ENCODE data around the gene ADAMTS12. TPM values are rescaled to one million over a fixed set of nuclear protein-coding genes. Genes with fewer than 3 reads are reported as not detected.

ADAMTS12 gene
- total RNA-seq, 1 donor from 2014 or later = not detected

- no peak for DNase-seq (ENCODE audit: low read depth, low spot score)
These were observed 130.7 kb downstream of the ADAMTS12 start for GRCh38 chr5:33761139-33761538.

GRCh38 chr5:33758737-33759136 is 133.1 kb downstream of the ADAMTS12 start:
- no peak for DNase-seq (ENCODE audit: low read depth, low spot score)

GRCh38 chr5:33756491-33756890 is 135.3 kb downstream of the ADAMTS12 start:
- DNase-seq (ENCODE audit: low read depth, low spot score) = no peak

- no peak for DNase-seq (ENCODE audit: low read depth, low spot score)
These were observed 136.6 kb downstream of the ADAMTS12 start for GRCh38 chr5:33755231-33755630.

GRCh38 chr5:33753704-33754103 is 138.1 kb downstream of the ADAMTS12 start:
- no peak for DNase-seq (ENCODE audit: low read depth, low spot score)

GRCh38 chr5:33748754-33749153 is 143.0 kb downstream of the ADAMTS12 start:
- DNase-seq (ENCODE audit: low read depth, low spot score) = no peak

GRCh38 chr5:33745101-33745770 is 146.6 kb downstream of the ADAMTS12 start:
- DNase-seq (ENCODE audit: low read depth, low spot score) = no peak

- DNase-seq (ENCODE audit: low read depth, low spot score) = no peak
These were observed 148.7 kb downstream of the ADAMTS12 start for GRCh38 chr5:33743099-33743498.

GRCh38 chr5:33742181-33742580 is 149.6 kb downstream of the ADAMTS12 start:
- DNase-seq (ENCODE audit: low read depth, low spot score) = no peak

- no peak for DNase-seq (ENCODE audit: low read depth, low spot score)
These were observed 152.8 kb downstream of the ADAMTS12 start for GRCh38 chr5:33738967-33739366.

GRCh38 chr5:33738097-33738496 is 153.7 kb downstream of the ADAMTS12 start:
- no peak for DNase-seq (ENCODE audit: low read depth, low spot score)

- no peak for DNase-seq (ENCODE audit: low read depth, low spot score)
These were observed 154.1 kb downstream of the ADAMTS12 start for GRCh38 chr5:33737697-33738096.

- no peak for DNase-seq (ENCODE audit: low read depth, low spot score)
These were observed 154.5 kb downstream of the ADAMTS12 start for GRCh38 chr5:33737284-33737683.

- no peak for DNase-seq (ENCODE audit: low read depth, low spot score)
These were observed 155.3 kb downstream of the ADAMTS12 start for GRCh38 chr5:33736510-33736909.

- DNase-seq (ENCODE audit: low read depth, low spot score) = no peak
These were observed 156.7 kb downstream of the ADAMTS12 start for GRCh38 chr5:33735072-33735471.

GRCh38 chr5:33734537-33734936 is 157.3 kb downstream of the ADAMTS12 start:
- DNase-seq (ENCODE audit: low read depth, low spot score) = no peak

GRCh38 chr5:33733225-33733624 is 158.6 kb downstream of the ADAMTS12 start:
- no peak for DNase-seq (ENCODE audit: low read depth, low spot score)

- no peak for DNase-seq (ENCODE audit: low read depth, low spot score)
These were observed 165.2 kb downstream of the ADAMTS12 start for GRCh38 chr5:33726422-33727165.

- DNase-seq (ENCODE audit: low read depth, low spot score) = no peak
These were observed 166.0 kb downstream of the ADAMTS12 start for GRCh38 chr5:33725806-33726205.

GRCh38 chr5:33721491-33722200 is 170.1 kb downstream of the ADAMTS12 start:
- no peak for DNase-seq (ENCODE audit: low read depth, low spot score)

GRCh38 chr5:33720176-33720575 is 171.6 kb downstream of the ADAMTS12 start:
- no peak for DNase-seq (ENCODE audit: low read depth, low spot score)

- DNase-seq (ENCODE audit: low read depth, low spot score) = no peak
These were observed 172.0 kb downstream of the ADAMTS12 start for GRCh38 chr5:33719769-33720168.

Data from pulmonary artery endothelial cell (primary cell).